ENCODE results near the gene HPSE2. TPM values are rescaled to one million over a fixed set of nuclear protein-coding genes. Genes with fewer than 3 reads are reported as not detected.

Gene HPSE2
- total and polyA plus RNA-seq, 2 donors = 0.05 to 0.14 TPM

DNA sequence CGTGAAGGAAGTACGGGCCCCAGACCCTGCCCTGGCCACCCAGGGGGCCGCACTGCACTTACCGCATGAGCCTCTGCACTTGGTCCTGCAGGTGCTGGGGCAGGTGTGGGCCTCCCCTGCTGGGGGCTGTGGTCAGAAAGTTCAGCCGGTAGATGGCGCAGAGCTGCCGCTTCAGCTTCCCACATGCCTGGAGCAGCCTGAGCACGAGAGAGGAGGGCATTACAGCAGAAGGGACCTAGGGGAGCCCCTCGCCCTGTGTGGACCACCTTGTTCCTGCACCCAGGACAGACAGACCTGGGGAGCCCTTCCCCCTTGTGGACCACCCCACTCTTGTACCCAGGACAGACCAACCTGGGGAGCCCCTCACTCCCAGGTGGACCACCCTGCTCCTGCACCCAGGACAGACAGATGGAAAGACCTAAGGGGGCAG, 811.9 kb downstream of the HPSE2 start:
- no peak overlapping the region for H3K4me3 ChIP-seq (ENCODE audit: low read length in 2 of 2)
- DNase-seq (ENCODE audit: low read depth in 6 of 9, low spot score in 9 of 9) = peak in 2 of 9 donors; percentile 10 to 17
- no peaks in the 10 kb centered on the region for H3K4me1 ChIP-seq (ENCODE audit: control insufficient read depth in 2 of 2, insufficient read depth in 2 of 2, low read length in 2 of 2)
- no peaks in the 10 kb centered on the region for H3K9me3 ChIP-seq (ENCODE audit: control insufficient read depth in 2 of 2, insufficient read depth in 1 of 2, low read length in 1 of 2)
- peaks cover 46 to 64% of the 10 kb centered on the region in 2 donors for H3K36me3 ChIP-seq (ENCODE audit: control insufficient read depth in 2 of 2, insufficient read depth in 2 of 2, low read length in 1 of 2)
- no peaks in the 10 kb centered on the region for H3K27me3 ChIP-seq (ENCODE audit: control insufficient read depth in 2 of 2, insufficient read depth in 1 of 2, low read length in 1 of 2)
- WGBS = 93% methylated on average over 9 of the region's 9 CpGs
- H3K27ac ChIP-seq (ENCODE audit: low read depth in 1 of 2, low read length in 1 of 2) = no peak overlapping the region

- Histone ChIP-seq H3K27me3 (ENCODE audit: control insufficient read depth in 2 of 2, insufficient read depth in 1 of 2, low read length in 1 of 2) (no peaks in the 10 kb centered on the region), H3K4me1 (ENCODE audit: control insufficient read depth in 2 of 2, insufficient read depth in 2 of 2, low read length in 2 of 2) (no peaks in the 10 kb centered on the region), H3K9me3 (ENCODE audit: control insufficient read depth in 2 of 2, insufficient read depth in 1 of 2, low read length in 1 of 2) (no peaks in the 10 kb centered on the region), H3K27ac (ENCODE audit: low read depth in 1 of 2, low read length in 1 of 2) (no peak overlapping the region), H3K4me3 (ENCODE audit: low read length in 2 of 2) (no peak overlapping the region), H3K36me3 (ENCODE audit: control insufficient read depth in 2 of 2, insufficient read depth in 2 of 2, low read length in 1 of 2) (peaks cover 36 to 67% of the 10 kb centered on the region in 2 donors)
- 96% methylated on average over 10 of the region's 10 CpGs for WGBS
- no peak for DNase-seq (ENCODE audit: low read depth in 6 of 9, low spot score in 9 of 9)
Observed at GRCh38 chr10:98422182-98422581, 813.5 kb downstream of the HPSE2 start.

- H3K9me3 ChIP-seq (ENCODE audit: control insufficient read depth in 2 of 2, insufficient read depth in 1 of 2, low read length in 1 of 2) = no peaks in the 10 kb centered on the region
- H3K27ac ChIP-seq (ENCODE audit: low read depth in 1 of 2, low read length in 1 of 2) = no peak overlapping the region
- H3K4me3 ChIP-seq (ENCODE audit: low read length in 2 of 2) = no peak overlapping the region
- no peak for DNase-seq (ENCODE audit: low read depth in 6 of 9, low spot score in 9 of 9)
- peaks cover 29 to 67% of the 10 kb centered on the region in 2 donors for H3K36me3 ChIP-seq (ENCODE audit: control insufficient read depth in 2 of 2, insufficient read depth in 2 of 2, low read length in 1 of 2)
- no peaks in the 10 kb centered on the region for H3K27me3 ChIP-seq (ENCODE audit: control insufficient read depth in 2 of 2, insufficient read depth in 1 of 2, low read length in 1 of 2)
- 97% methylated on average over 9 of the region's 9 CpGs for WGBS
- no peaks in the 10 kb centered on the region for H3K4me1 ChIP-seq (ENCODE audit: control insufficient read depth in 2 of 2, insufficient read depth in 2 of 2, low read length in 2 of 2)
Observed at GRCh38 chr10:98420786-98421185, 814.9 kb downstream of the HPSE2 start.

- WGBS = 97% methylated on average over 17 of the region's 17 CpGs
- no peak for DNase-seq (ENCODE audit: low read depth in 6 of 9, low spot score in 9 of 9)
- Histone ChIP-seq H3K4me3 (ENCODE audit: low read length in 2 of 2) (no peak overlapping the region), H3K27ac (ENCODE audit: low read depth in 1 of 2, low read length in 1 of 2) (no peak overlapping the region), H3K4me1 (ENCODE audit: control insufficient read depth in 2 of 2, insufficient read depth in 2 of 2, low read length in 2 of 2) (peaks cover 1 to 2% of the 10 kb centered on the region in 2 donors), H3K27me3 (ENCODE audit: control insufficient read depth in 2 of 2, insufficient read depth in 1 of 2, low read length in 1 of 2) (no peaks in the 10 kb centered on the region), H3K9me3 (ENCODE audit: control insufficient read depth in 2 of 2, insufficient read depth in 1 of 2, low read length in 1 of 2) (no peaks in the 10 kb centered on the region), H3K36me3 (ENCODE audit: control insufficient read depth in 2 of 2, insufficient read depth in 2 of 2, low read length in 1 of 2) (peaks cover 28 to 56% of the 10 kb centered on the region in 2 donors)
Observed at GRCh38 chr10:98419469-98420261, 816.0 kb downstream of the HPSE2 start.

DNA sequence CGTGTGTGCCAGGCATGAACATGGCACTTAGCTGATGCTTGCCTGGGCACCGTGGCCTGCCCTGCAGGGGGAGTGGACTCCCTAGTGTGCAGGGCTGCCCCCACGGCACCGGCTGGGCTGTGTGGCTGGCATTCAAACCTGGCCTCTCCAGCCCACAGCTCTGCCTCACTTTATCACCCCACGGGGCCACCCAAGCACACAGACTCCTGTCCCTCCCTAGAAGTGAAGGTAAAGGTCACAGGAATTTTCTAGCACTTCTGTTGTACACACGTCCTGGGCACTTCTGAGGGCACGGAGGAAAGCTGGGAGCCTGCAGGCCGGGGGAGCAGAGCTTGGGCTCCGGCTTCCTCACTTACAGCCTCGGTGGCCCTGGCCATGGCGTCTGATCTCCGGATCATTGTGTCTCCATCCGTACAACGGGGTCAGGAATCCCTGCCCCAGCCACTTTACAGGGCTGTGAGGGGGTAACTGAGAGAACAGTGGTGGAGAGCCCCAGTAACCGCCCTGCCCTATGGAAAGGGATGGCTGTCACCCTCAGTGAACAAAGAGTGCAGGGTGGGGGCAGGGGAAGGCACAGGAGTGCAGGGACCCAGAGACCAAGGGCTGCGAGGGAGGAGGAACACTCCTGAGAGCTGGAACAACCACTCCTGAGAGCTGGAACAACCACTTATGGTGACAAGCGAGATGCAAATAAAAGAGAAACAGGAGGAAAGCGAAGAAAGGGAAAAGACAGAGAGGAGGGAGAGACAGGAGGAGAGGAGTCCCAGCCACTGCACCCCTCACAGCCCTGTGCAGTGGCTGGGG, 816.8 kb downstream of the HPSE2 start:
- Histone ChIP-seq H3K36me3 (ENCODE audit: control insufficient read depth in 2 of 2, insufficient read depth in 2 of 2, low read length in 1 of 2) (peaks cover 28 to 54% of the 10 kb centered on the region in 2 donors), H3K27ac (ENCODE audit: low read depth in 1 of 2, low read length in 1 of 2) (no peak overlapping the region), H3K4me1 (ENCODE audit: control insufficient read depth in 2 of 2, insufficient read depth in 2 of 2, low read length in 2 of 2) (peaks cover 7 to 8% of the 10 kb centered on the region in 2 donors), H3K4me3 (ENCODE audit: low read length in 2 of 2) (no peak overlapping the region), H3K27me3 (ENCODE audit: control insufficient read depth in 2 of 2, insufficient read depth in 1 of 2, low read length in 1 of 2) (no peaks in the 10 kb centered on the region), H3K9me3 (ENCODE audit: control insufficient read depth in 2 of 2, insufficient read depth in 1 of 2, low read length in 1 of 2) (no peaks in the 10 kb centered on the region)
- no peak for DNase-seq (ENCODE audit: low read depth in 6 of 9, low spot score in 9 of 9)
- WGBS = 97% methylated on average over 18 of the region's 18 CpGs

DNA sequence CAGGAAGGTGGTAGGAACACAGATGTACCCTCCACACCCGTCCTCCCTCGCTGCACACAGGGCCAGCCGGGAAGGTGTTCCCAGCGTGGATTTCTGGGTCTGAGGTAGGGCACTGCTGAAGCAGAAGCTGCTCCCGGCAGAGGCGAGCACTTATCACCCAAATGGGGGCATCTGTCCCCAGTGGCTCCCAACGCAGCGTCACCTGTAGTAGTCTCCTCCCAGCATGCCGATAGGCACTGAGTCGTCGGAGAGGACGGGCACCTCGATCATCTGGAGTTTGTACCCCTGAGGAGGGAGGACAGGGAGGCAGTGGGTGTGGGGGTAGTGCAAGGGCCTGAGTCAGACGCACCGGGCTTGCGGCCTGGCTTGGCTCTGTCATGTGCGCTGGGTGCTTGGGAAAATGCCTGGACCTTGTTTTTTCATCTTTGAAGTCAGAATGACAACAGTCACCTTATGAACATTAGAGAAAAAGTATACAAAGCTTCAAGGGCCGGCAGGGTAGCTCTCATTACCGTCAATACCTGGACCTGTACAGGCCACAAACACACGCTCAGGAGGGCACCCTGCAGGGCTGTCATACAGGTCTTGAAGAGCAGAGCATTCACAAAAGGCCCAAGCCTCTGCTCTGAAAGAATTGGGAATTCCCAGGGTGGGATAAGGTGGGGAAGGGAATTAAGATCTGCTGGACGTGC, 817.5 kb downstream of the HPSE2 start:
- WGBS = 98% methylated on average over 21 of the region's 21 CpGs
- peaks cover 28 to 47% of the 10 kb centered on the region in 2 donors for H3K36me3 ChIP-seq (ENCODE audit: control insufficient read depth in 2 of 2, insufficient read depth in 2 of 2, low read length in 1 of 2)
- no peak for DNase-seq (ENCODE audit: low read depth in 6 of 9, low spot score in 9 of 9)

DNA sequence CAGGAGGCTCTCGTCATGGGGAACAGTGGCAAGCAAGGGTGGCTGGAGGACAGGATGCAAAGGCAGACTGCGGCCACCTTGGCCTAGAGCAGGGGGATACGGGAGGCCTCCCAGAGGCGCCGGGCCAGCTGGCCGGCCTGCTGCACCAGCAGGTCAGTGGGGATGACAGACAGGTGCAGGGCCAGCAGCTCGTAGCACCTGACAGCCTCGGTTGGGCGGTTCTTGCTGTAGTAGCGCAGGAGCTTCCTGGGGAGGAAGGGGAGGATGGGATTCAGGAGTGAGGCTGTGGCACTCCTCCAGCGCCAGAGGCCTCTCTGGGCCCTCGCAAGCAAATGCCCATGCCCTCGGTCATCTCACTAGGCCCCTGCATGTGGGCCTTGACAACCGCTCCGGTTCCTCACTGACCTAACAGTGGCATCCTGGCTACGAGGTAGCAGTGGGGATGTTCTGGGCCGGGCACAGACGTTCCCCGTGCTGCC, 818.1 kb downstream of the HPSE2 start:
- Histone ChIP-seq H3K4me3 (ENCODE audit: low read length in 2 of 2) (no peak overlapping the region), H3K27me3 (ENCODE audit: control insufficient read depth in 2 of 2, insufficient read depth in 1 of 2, low read length in 1 of 2) (no peaks in the 10 kb centered on the region), H3K27ac (ENCODE audit: low read depth in 1 of 2, low read length in 1 of 2) (no peak overlapping the region), H3K36me3 (ENCODE audit: control insufficient read depth in 2 of 2, insufficient read depth in 2 of 2, low read length in 1 of 2) (peaks cover 24 to 43% of the 10 kb centered on the region in 2 donors), H3K4me1 (ENCODE audit: control insufficient read depth in 2 of 2, insufficient read depth in 2 of 2, low read length in 2 of 2) (peaks cover 7 to 8% of the 10 kb centered on the region in 2 donors), H3K9me3 (ENCODE audit: control insufficient read depth in 2 of 2, insufficient read depth in 1 of 2, low read length in 1 of 2) (no peaks in the 10 kb centered on the region)
- no peak for DNase-seq (ENCODE audit: low read depth in 6 of 9, low spot score in 9 of 9)
- 96% methylated on average over 19 of the region's 19 CpGs for WGBS

More for the DNA sequence above, 817.5 kb downstream of the HPSE2 start:
- Histone ChIP-seq H3K27me3 (ENCODE audit: control insufficient read depth in 2 of 2, insufficient read depth in 1 of 2, low read length in 1 of 2) (no peaks in the 10 kb centered on the region), H3K4me1 (ENCODE audit: control insufficient read depth in 2 of 2, insufficient read depth in 2 of 2, low read length in 2 of 2) (peaks cover 7 to 8% of the 10 kb centered on the region in 2 donors), H3K27ac (ENCODE audit: low read depth in 1 of 2, low read length in 1 of 2) (no peak overlapping the region), H3K4me3 (ENCODE audit: low read length in 2 of 2) (no peak overlapping the region), H3K9me3 (ENCODE audit: control insufficient read depth in 2 of 2, insufficient read depth in 1 of 2, low read length in 1 of 2) (no peaks in the 10 kb centered on the region)

DNA sequence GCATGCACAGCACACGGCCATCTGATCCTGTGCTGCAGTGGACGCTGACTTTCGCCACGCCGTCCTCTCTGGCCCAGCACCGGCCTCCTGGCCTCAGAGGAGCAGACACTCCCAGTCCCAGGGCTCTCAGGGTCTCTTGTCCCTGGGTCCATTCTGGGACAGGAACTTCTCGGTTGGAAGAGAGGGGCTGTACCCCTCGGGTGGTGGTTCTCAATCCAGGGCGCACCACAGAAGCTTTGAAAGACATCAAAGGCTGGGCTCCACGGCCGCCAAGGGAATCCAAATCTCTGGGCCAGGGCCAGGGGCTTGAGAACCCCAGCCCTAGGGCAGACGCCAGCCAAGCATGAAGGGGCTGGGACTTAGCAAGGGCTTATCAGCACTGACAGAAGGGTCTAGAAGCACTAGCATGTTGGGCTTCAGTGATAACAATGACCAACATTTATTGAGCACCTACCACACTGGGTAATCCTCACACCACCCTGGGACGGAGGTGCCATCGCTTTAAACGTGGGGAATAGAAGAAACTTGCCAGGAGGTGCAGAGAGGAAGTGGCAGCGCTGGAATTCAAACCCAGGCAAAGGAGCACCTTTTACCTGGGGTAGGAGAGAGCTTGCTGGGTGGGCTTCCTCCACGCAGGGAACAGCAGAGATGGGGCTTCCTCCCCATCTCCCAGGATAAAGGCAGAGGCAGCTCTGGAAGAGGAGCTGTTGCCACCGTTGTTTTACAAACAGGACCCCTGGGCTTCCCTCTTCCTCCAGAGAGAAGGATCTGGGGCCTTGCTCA, 818.9 kb downstream of the HPSE2 start:
- DNase-seq (ENCODE audit: low read depth in 6 of 9, low spot score in 9 of 9) = no peak
- WGBS = 97% methylated on average over 18 of the region's 18 CpGs
- Histone ChIP-seq H3K4me1 (ENCODE audit: control insufficient read depth in 2 of 2, insufficient read depth in 2 of 2, low read length in 2 of 2) (peaks cover 7 to 8% of the 10 kb centered on the region in 2 donors), H3K27me3 (ENCODE audit: control insufficient read depth in 2 of 2, insufficient read depth in 1 of 2, low read length in 1 of 2) (no peaks in the 10 kb centered on the region), H3K36me3 (ENCODE audit: control insufficient read depth in 2 of 2, insufficient read depth in 2 of 2, low read length in 1 of 2) (peaks cover 19 to 37% of the 10 kb centered on the region in 2 donors), H3K9me3 (ENCODE audit: control insufficient read depth in 2 of 2, insufficient read depth in 1 of 2, low read length in 1 of 2) (no peaks in the 10 kb centered on the region), H3K27ac (ENCODE audit: low read depth in 1 of 2, low read length in 1 of 2) (no peak overlapping the region), H3K4me3 (ENCODE audit: low read length in 2 of 2) (no peak overlapping the region)
